Endothelial cell of umbilical vein (primary cell): ENCODE measurements around the gene MACROD2. TPM values are rescaled to one million over a fixed set of nuclear protein-coding genes. Genes with fewer than 3 reads are reported as not detected.

Experiments
- BruUV-seq: library from RNA; stranded (reverse); fragments of 400-500 nt; replicated peaks from 2 replicates; lab custom pipeline; 2021; lab: Mats Ljungman, UMichigan
- CTCF ChIA-PET: fragments of 300-600, 350-600 bp; sonication (Branson Sonifier 250); formaldehyde crosslinking; loops from one replicate; lab custom pipeline; 2021; ENCODE audit warnings: antibody characterized with exemption, inconsistent platforms; lab: Charles Lee
- POLR2A ChIA-PET: fragments of 300-600, 350-600 bp; sonication (Branson Sonifier 250); formaldehyde crosslinking; loops from one replicate; lab custom pipeline; 2021; ENCODE audit warnings: antibody characterized with exemption, inconsistent platforms; lab: Charles Lee
- DNase-seq: peaks from one replicate; pipeline ENCODE4 v3.0.0-alpha.2; 2011; ENCODE audit warnings: low read depth, low spot score
- FAIRE-seq: peaks from 2 replicates; lab custom pipeline; 2011; peaks lifted over from hg19 to GRCh38; lab: Jason Lieb, UNC
- H2AFZ ChIP-seq: 2 replicates; pipeline ENCODE4 v1.6.0; 2012; ENCODE audit warnings: low read depth, low read length, control low read depth, inconsistent platforms
- H3K27ac ChIP-seq: 2 replicates; pipeline ENCODE4 v1.5.1; 2011; ENCODE audit warnings: low read depth, mild to moderate bottlenecking, control low read depth, low read length, moderate library complexity; ENCODE audit not compliant: insufficient read depth
- H3K27me3 ChIP-seq, 2 experiments: 2 replicates each; pipeline versions ENCODE4 v1.6.0 to v1.6.1; 2011; ENCODE audit warnings: low read length in 2 of 2, mixed read lengths in 1 of 2; ENCODE audit not compliant: control insufficient read depth in 2 of 2, insufficient read depth in 2 of 2
- H3K36me3 ChIP-seq, 2 experiments: 2 replicates in 1 of 2; 3 replicates in 1 of 2; pipeline ENCODE4 v1.5.1; 2011; ENCODE audit warnings: low read length in 2 of 2, mild to moderate bottlenecking in 1 of 2, moderate library complexity in 1 of 2; ENCODE audit not compliant: control insufficient read depth in 2 of 2, insufficient read depth in 2 of 2; ENCODE audit errors: extremely low read depth in 1 of 2
- H3K4me1 ChIP-seq: 3 replicates; pipeline ENCODE4 v1.5.1; 2011; ENCODE audit warnings: mild to moderate bottlenecking, low read length; ENCODE audit not compliant: control insufficient read depth, insufficient read depth; ENCODE audit errors: extremely low read depth
- H3K4me2 ChIP-seq: 2 replicates; pipeline ENCODE4 v1.6.1; 2011; ENCODE audit warnings: low read length, control low read depth, mixed read lengths; ENCODE audit not compliant: insufficient read depth
- H3K4me3 ChIP-seq, 3 experiments: fragments of 200-600 bp in 1 of 3; sonication (generic), shearing (Covaris generic) in 1 of 3; replicated peaks in 1 of 3; 2 replicates each; pipeline ENCODE4 v1.5.1; 2011 to 2016; ENCODE audit warnings: control low read depth in 3 of 3, low read length in 3 of 3, mild to moderate bottlenecking in 2 of 3, inconsistent platforms in 1 of 3, low read depth in 1 of 3, moderate library complexity in 1 of 3; ENCODE audit not compliant: insufficient read depth in 1 of 3
- H3K79me2 ChIP-seq: 2 replicates; pipeline ENCODE4 v1.6.0; 2012; ENCODE audit warnings: low read length, inconsistent platforms; ENCODE audit not compliant: control insufficient read depth, insufficient read depth
- H3K9ac ChIP-seq: replicated peaks from 2 replicates; pipeline ENCODE3; 2011; ENCODE audit warnings: low read length, control low read depth; ENCODE audit not compliant: insufficient read depth; ENCODE audit errors: extremely low read depth
- H3K9me1 ChIP-seq: replicated peaks from 3 replicates; pipeline ENCODE4 v1.6.0; 2011; ENCODE audit warnings: mild to moderate bottlenecking, low read length; ENCODE audit not compliant: control insufficient read depth, insufficient read depth; ENCODE audit errors: extremely low read depth
- H3K9me3 ChIP-seq: replicated peaks from 2 replicates; pipeline ENCODE4 v1.5.1; 2012; ENCODE audit warnings: low read length, inconsistent platforms; ENCODE audit not compliant: control insufficient read depth, insufficient read depth
- H4K20me1 ChIP-seq: replicated peaks from 2 replicates; pipeline ENCODE3; 2011; ENCODE audit warnings: mild to moderate bottlenecking, low read length; ENCODE audit not compliant: control insufficient read depth, insufficient read depth; ENCODE audit errors: extremely low read depth
- EZH2 ChIP-seq: IDR thresholded peaks from 2 replicates; pipeline ENCODE4 v1.6.1; 2012; ENCODE audit warnings: borderline replicate concordance, low read depth, mild to moderate bottlenecking, moderate library complexity, low read length, inconsistent platforms; ENCODE audit not compliant: severe bottlenecking
- FOS ChIP-seq: IDR thresholded peaks from 2 replicates; pipeline ENCODE4 v1.6.1; 2011; ENCODE audit warnings: mild to moderate bottlenecking, low read length, moderate library complexity, borderline replicate concordance; ENCODE audit not compliant: insufficient read depth
- GATA2 ChIP-seq: IDR thresholded peaks from 2 replicates; pipeline ENCODE4 v1.7.0; 2011; ENCODE audit warnings: low read depth, mild to moderate bottlenecking, moderate library complexity, mixed read lengths, low read length; ENCODE audit not compliant: insufficient read length, insufficient read depth
- JUN ChIP-seq: IDR thresholded peaks from 2 replicates; pipeline ENCODE4 v1.6.1; 2011; ENCODE audit warnings: borderline replicate concordance, low read depth; ENCODE audit not compliant: insufficient read length, insufficient read depth
- MYC ChIP-seq: IDR thresholded peaks from one replicate; pipeline ENCODE4 v1.6.1; 2011; ENCODE audit warnings: mild to moderate bottlenecking, low read depth, low read length
- POLR2A ChIP-seq: IDR thresholded peaks from 2 replicates; pipeline ENCODE4 v1.6.1; 2012; ENCODE audit warnings: low read depth, mild to moderate bottlenecking, control low read depth, low read length
- POLR2AphosphoS5 ChIP-seq: IDR thresholded peaks from 2 replicates; pipeline ENCODE4 v1.6.1; 2012; ENCODE audit warnings: low read depth, mild to moderate bottlenecking, control low read depth, low read length, moderate library complexity; ENCODE audit not compliant: insufficient read depth
- dilution Hi-C: fragments of 300-500 bp; cut with MboI; formaldehyde crosslinking; loops from one replicate; pipeline ENCODE4 v1.15.0; 2019; ENCODE audit warnings: low sequenced_read_pairs; ENCODE audit not compliant: extremely low pct_ligation_motif_present
- intact Hi-C: fragments of 100-400 bp; cut with micrococcal nuclease; formaldehyde crosslinking; loops from one replicate; pipeline ENCODE4 v1.10.0; 2022
- polyA plus RNA-seq, 4 experiments: library from polyadenylated mRNA; depleted of rRNA in 3 of 4; stranded (reverse) in 3 of 4; unstranded in 1 of 4; fragments of >200 nt; gene quantifications; 2 replicates each; pipeline versions ENCODE4 v1.2.1 to v1.2.3, GENCODE V29; 2011 to 2012; ENCODE audit warnings: missing spikeins in 1 of 4
- total RNA-seq: library from RNA; stranded (reverse); gene quantifications from 2 replicates; pipeline ENCODE4 v1.2.3, GENCODE V29; 2021
- TF ChIP-seq, protein P1 (sequence below), 2 donors: IDR thresholded peaks; 1 replicate in 1 of 2; 2 replicates in 1 of 2; pipeline ENCODE4 v1.5.1; 2011; ENCODE audit warnings: low read length in 2 of 2, mild to moderate bottlenecking in 2 of 2, moderate library complexity in 2 of 2, control low read depth in 1 of 2, inconsistent platforms in 1 of 2, low read depth in 1 of 2; ENCODE audit not compliant: insufficient read depth in 1 of 2; ENCODE audit errors: extremely low read depth in 1 of 2
- TF ChIP-seq, protein P2 (sequence below): IDR thresholded peaks from 2 replicates; pipeline ENCODE4 v1.6.1; 2011; ENCODE audit not compliant: insufficient read depth, insufficient read length

Gene MACROD2
- total and polyA plus RNA-seq, 2 donors (not counting 3 experiments of a cell fraction or from before 2014, with no cell fraction given): 0.11 to 0.73 TPM

DNA sequence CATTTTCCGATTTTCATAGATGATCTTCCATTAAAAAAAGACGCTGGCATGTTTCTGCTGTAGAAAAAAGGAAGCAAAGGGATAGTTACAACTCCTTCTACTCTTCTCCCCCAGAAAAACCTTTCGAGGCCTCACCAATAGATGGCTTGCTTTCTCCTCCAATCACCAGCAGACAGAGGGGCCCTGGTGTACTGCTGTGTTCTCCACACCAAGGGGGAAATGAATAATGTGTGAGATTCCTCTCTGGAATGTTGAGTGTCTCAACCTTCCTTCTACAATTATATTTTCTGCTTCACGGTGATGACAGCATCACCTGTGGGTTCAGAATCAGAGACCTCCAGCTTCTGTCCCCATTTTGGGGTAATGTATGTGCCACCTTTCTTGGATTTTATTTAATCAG, 527.8 kb downstream of the MACROD2 start:
- dilution Hi-C loops: no loop called here
- ChIA-PET CTCF (no interaction called here), POLR2A (no interaction called here)
- BruUV-seq: no TSS peak
- Histone ChIP-seq H3K9me3 (no peaks in the 10 kb centered on the region), H3K4me1 (no peaks in the 10 kb centered on the region), H2AFZ (peak overlapping the region; percentile 15), H3K79me2 (no peaks in the 10 kb centered on the region), H3K4me3 (no peak overlapping the region), H3K9me1 (no peaks in the 10 kb centered on the region), H3K27me3 (no peaks in the 10 kb centered on the region), H4K20me1 (no peaks in the 10 kb centered on the region), H3K4me2 (no peak overlapping the region), H3K9ac (no peak overlapping the region), H3K36me3 (no peaks in the 10 kb centered on the region), H3K27ac (no peak overlapping the region)
- FAIRE-seq (no peak), DNase-seq (no peak)
- intact Hi-C loops: no loop called here
- no peak for TF ChIP-seq GATA2
- no peak for TF ChIP-seq POLR2A
- TF ChIP-seq, protein P1, sequence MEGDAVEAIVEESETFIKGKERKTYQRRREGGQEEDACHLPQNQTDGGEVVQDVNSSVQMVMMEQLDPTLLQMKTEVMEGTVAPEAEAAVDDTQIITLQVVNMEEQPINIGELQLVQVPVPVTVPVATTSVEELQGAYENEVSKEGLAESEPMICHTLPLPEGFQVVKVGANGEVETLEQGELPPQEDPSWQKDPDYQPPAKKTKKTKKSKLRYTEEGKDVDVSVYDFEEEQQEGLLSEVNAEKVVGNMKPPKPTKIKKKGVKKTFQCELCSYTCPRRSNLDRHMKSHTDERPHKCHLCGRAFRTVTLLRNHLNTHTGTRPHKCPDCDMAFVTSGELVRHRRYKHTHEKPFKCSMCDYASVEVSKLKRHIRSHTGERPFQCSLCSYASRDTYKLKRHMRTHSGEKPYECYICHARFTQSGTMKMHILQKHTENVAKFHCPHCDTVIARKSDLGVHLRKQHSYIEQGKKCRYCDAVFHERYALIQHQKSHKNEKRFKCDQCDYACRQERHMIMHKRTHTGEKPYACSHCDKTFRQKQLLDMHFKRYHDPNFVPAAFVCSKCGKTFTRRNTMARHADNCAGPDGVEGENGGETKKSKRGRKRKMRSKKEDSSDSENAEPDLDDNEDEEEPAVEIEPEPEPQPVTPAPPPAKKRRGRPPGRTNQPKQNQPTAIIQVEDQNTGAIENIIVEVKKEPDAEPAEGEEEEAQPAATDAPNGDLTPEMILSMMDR (IDR thresholded peaks at IDR 0.05; ENCODE audit: extremely low read depth in 1 of 2, insufficient read depth in 1 of 2, low read depth in 1 of 2, low read length in 2 of 2): no peak
- TF ChIP-seq MYC: no peak
- TF ChIP-seq EZH2: no peak
- TF ChIP-seq, protein P2, sequence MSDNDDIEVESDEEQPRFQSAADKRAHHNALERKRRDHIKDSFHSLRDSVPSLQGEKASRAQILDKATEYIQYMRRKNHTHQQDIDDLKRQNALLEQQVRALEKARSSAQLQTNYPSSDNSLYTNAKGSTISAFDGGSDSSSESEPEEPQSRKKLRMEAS: no peak
- TF ChIP-seq JUN: no peak
- TF ChIP-seq FOS: no peak
- no peak for TF ChIP-seq POLR2AphosphoS5
